HS-27A (cell line): ENCODE measurements around the gene AKNAD1.
"Not testable (repeated sequence)": the region's sequence is repeated elsewhere in the genome, so short reads cannot be mapped to it uniquely, and the experiment has no call there.

Experiments used
- DNase-seq: peaks from one replicate; pipeline ENCODE4 v3.0.0-alpha.2; 2012; ENCODE audit warnings: low read depth, missing footprints

The AKNAD1 gene

DNA sequence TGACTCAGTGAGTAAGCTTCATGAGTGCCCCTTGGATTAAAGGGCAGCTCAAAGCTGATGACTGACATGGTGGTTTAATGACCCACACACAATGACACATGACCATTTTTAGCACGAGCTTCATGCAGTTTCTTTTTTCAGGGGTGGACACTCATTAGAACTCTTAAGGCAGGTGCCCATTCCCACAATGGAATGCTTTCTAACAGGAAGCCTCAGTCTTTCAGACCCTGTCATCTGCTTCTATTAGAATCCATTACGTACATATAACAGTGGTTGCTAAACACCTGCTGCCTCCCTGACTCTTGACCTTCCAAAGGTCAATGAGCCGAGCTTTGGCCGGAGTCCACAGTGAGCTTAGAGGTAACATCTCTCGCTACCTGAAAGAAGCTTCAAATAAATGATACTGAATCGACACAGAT lies 27.4 kb downstream of the AKNAD1 start:
- DNase-seq = peak; percentile 41

DNA sequence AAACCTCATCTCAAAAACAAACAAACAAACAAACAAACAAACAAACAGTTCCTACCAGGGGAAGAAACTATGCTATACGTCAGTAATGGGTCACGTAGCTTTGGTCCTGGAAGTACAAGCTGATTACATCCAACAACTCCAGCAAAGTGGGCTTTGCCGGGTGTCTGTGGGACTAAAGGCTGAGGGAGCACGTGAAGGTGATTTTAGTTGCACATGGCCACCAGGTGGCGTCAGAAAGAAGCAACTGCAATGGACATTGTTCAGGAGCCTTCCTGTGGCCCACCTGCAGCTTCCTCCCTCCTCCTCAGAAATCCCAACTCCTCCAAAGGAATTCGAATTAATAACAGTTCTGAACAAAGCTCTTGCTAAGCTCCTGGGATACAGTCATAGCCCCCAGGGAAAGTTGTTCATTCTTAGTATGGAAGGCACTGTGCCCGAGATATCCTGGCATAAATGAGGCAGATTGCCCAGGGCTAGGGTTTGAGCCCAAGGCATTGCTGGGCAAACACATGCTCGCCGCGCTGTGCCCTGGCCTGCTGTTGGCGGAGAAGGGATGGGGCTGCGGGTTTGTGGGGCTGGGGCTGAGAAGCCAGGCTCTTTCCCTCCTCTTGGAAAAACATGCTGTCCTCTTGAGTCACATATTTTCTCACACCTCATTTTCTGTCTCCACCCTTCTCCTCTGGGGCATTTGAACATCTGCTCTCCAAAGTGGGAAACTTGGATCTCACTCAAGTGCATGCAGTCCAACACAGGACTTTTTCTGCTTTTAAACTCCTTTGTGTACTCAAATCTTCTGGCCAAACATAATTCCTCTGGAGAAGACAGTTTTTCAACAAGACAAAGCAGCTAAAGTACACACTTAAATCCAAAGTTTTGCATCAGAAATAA lies 28.6 kb downstream of the AKNAD1 start:
- DNase-seq = peak; percentile 75

DNA sequence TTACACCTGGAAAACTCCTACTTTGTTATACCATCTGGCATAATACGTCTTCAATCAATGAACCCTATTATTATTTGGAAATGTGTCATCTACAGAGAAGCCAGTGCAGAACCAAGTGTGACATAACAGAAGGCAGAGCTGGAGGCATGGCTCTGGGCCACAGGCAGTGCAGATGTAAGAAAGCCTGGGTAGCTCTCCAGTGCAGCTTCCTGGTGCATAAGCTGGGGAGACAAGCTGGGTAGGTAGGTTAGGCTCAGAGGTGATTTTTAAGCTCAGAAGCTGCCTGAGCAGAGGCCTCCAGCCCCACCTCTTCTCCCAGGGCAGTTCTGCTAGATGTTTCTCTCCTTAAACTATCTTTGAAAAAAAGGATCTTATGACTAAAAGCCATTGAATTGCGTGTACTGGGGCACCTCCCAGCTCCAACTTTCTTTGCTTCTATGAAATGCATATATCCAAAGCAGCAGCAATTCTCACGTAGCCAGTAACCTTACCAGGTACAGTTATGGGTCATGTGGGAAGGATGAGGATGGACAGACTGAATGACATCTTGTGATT lies 30.7 kb downstream of the AKNAD1 start:
- no peak for DNase-seq

DNA sequence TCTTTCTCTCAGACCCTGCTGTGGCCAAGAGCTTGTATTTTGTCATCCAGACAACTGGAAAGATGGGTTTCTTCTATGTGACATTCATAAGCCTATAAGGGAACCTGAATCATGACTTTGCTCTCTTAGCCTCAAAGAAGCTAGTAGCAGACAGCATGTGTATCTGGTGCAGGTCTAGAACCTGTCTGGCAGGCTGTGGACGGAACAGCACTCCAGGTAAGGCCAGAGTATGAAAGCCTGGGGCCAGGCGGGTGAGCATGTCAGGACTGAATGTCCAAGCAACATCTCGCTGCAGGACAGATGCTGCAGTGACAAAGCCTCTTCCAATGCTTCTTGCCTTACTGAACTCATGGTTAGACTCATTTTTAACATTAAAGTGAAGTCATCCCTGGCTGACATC lies 32.8 kb downstream of the AKNAD1 start:
- no peak for DNase-seq

DNA sequence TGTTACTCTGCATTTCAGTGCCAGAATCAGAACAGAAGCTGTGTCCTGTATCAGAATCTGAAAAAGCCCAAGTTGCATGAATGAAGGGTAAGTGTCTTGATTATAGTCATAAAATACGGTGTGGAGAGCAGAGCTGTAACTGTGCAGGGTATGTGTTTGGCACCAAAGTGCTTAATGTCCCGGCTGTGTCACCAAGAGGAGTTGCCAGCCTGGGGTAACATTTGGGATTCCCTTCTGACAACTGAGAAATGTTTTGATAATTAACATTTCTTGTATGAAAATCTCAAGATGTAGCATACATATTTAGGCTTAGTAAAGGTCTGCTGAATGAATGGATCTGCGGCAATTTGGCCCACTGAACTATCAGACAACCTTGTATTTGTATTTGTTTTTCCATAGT lies 33.3 kb downstream of the AKNAD1 start:
- no peak for DNase-seq

DNA sequence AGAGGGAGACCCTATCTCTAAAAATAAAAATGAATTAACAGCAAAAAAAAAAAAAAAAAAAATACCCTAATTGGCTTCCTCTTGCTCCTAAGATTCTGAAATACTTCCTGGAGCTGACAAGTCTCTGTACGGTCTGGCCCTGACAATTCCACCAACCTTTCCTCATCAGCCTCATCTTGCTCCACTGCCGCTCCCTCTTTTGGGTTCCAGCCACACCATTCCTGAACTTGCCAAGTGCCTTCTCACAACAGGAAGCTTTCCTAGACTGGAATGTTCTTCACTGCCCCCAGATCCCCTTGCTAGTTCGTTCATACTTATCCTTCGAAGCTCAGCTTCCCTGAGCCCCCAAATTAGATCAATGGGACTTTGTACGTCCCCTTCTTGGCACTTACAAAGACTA lies 37.0 kb downstream of the AKNAD1 start:
- DNase-seq = no peak

DNA sequence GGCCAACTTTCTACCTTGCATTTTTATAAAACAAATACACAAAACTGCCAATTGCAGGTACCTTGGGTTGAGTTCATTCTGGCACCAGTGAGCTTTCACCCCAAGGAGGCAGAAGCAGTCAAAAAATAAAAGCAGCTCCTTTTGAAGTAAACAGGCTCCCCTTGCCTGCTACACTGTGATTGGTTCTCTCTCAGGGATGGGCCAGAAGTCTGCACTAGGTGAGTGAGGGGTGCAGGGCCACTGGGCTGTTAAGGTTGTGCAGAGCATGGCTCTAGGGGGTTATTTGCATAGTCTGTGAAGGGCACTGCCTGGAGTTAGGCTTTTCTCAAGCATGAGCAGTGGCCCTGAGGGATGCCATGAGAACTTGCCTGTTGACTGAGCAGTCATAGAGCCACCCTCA lies 39.1 kb downstream of the AKNAD1 start:
- no peak for DNase-seq

DNA sequence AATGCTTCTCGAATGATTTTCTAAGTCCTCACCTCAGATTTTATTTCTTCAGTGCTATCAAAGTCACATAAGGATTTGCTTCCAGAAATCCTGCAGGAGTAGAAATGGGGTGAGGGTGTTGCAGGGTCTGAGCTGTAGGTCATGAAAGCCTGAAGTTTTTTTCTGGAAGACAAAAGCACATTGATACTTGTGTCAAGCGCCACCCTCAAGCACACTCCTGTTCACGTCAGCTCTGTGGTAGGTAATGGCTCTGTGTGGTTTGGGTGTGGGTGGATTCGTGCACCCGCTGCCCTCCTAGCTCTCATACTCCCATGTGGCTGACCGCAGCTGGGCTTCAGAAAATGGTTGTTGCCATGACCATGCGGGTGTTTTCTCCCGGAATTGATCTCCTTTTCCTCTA lies 39.9 kb downstream of the AKNAD1 start:
- DNase-seq = peak; percentile 62

DNA sequence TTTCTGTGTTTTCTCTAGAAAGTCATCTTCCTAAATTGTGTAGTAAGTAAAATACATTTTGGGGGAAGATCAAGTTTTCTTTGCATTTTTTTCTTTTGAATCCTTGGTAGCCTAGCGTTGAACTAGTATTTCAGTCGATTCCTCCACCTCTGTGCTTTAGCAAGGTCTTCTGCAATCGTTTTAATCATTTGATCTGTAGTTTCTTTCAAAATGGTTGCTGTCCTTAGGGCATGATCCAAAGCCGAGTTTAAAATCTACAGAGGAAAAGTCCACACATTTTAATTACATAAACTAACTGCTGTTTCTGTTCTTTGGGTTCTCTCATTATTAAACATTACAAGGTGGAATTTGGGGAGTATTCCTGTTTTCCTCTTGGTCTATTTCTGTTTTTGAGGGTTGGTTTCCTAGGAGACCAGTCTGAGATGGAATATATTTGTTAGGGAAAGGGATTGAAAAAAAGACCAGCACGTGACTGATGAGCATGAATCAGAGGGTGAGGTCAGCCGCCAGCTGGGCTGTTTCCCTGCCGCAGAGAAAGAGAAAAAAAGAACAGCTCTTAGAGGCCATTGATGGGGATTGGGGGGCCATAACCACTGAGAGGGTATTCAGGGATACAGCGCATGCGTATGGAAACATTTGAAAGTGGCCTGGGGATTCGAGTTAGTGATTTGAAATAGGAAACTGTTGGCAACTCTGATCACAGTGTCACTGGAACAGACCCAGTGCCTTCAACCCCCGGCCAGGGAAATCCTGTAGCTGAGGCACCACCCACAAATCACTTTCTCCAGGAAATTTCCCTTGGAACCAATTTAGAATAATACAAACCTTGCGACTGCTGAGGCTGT lies 40.6 kb downstream of the AKNAD1 start:
- DNase-seq = peak; percentile 77

DNA sequence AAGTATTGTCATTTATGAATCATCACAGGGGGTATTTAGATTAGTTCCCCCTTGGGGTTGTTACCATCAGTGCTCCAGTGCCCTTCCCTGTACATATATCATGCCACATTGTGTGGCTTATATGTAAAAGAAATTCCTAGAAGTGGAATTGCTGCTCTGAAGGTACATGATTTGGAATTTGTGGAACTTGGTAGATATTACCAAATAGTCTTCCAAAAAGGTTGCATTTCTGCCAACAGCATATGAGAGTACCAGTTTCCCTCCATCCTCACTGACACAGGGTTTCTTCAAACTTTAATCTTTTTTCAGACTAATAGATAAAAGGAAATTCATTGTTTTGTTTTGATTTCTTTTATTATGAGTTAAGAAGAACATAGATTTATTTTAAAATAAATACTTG lies 41.3 kb downstream of the AKNAD1 start:
- DNase-seq = peak; percentile 11

DNA sequence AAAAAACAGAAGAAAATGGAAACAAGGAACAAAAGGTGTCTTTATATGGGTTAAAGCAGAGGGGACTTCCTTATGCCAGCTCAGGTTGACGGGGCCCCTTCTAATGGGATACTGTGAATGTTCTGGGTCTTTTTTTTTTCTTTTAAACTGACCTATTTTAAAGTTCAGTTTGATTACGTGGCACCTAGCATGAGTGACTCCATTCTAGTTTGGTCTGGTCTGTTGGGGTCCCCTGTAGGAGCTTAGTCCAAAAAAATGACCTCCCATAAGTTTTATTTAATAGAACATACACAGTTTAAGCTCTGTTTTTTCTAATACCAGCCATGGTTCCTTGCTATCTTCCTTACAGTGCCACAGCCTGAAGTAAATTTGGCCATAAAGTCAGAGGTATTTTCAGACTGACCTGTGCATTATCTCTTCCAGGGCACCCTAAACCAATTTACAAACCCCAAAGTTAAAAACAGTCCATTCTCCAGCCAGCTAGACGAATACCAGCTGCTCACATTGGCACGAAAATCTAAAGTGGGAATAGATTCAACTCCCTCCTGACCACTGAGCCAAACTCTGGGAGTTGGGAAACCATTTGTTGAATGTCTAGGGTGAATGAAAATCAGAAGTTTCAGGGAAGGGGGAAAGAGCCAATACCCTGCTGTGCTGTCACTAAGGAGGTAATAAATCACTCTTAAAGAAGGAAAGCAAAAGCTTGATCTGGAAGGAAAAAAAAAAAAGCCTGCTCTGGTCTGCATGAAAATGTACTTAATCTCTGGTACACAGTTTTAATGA lies 42.4 kb downstream of the AKNAD1 start:
- DNase-seq = no peak

DNA sequence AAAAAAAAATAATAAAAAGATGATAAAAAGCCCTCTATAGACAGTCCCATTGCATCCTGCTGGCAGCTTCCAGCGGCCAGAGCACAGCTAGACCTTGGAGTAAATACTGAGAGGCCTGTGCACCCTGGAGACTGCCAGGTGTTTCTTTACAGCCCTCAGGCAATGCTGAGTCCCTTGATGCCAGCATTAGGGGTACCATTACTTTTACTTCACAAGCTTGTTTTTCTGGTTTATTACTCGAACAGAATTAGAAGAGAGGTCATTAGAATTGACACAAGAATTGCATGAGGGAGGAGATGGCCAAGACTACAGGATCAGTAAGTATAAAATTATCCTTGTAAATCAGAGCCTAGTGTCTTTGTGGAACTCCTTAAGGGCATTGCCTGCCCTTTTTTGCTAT lies 43.6 kb downstream of the AKNAD1 start:
- no peak for DNase-seq

DNA sequence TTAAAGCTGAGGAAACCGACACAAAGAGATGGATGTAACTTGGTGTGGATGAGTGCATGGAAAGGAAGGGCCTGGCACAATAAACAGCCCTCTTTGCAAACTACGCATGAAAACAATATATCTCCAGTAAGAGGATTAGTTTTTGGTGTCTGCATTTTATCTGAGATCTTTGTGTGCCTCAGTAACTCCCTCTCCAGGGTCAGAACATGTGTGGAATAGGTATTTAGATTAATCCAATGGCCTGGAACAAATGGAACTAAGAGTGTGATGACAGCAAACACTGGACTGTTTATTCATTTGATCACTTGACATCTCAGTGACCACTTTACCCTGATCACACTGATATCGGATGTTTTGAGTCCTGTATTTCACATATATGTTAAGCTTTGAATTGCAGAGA lies 45.3 kb downstream of the AKNAD1 start:
- DNase-seq = no peak

DNA sequence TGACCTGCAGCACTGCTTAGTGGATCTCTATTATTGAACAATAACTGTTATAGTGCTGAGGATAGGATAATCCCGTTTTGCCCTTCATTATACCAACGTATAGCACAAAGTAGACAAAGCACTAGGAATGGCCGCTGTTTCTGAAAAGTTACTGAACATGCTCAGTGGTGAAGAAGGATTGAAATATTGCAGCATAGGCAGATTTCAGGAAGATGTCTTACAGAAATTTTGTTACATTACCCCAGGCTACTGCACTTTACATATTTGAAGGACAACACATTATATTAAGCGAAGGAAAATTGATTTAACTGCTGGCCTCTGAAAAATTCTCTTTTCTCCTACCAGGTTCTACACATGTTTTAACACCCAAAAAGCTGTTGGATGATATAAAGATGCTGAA lies 48.5 kb downstream of the AKNAD1 start:
- no peak for DNase-seq

DNA sequence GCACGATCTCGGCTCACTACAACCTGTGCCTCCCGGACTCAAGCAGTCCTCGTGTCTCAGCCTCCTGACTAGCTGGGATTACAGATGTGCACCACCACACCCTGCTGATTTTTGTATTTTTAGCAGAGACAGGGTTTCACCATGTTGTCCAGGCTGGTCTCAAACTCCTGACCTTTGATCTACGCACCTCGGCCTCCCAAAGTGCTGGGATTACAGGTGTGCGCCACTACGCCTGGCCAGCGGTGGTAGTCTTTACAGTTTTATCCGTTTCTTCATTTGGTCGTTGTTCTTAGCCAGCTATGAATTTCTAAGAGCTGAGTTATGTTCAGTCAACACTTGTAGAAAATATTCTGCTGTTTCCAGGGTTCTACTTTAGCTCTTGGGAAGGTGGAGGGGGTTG lies 53.3 kb downstream of the AKNAD1 start:
- DNase-seq = no peak

DNA sequence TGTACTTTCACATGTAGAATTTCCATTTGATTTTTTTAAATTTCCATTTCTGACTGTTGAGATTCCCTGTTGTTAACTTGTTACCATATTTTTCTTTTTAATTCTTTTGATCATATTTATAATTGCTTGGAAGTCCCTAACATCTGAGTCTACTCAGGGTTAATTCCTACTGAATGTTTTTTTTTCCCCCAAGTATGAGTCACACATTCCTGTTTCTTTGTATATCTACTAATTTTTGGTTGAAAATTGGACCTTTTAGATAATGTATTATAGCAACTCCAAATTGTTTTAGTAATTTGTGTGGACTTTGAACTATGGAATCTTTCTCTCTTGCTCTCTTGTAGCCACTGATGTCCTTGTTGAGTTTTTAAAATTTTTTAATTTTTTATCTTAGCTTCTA lies 55.8 kb downstream of the AKNAD1 start:
- DNase-seq = peak; percentile 36

DNA sequence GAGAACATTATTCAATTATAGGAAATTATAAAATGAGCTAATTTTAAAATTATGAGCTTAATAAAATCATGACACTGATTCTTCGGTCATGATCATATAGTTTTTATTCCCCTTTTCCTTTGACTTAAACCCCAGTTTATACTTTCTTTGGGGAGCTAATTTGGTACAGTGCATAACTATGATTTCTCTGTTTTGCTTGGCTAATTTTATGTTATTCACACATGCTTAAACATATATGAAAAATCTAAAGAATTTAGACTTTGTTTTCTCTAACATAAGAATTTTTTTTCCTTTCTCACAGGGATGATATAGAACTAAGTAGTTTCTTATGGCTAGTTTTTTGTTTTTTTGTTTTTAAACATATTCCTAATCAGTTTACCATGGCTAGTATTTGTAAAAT lies 57.9 kb downstream of the AKNAD1 start:
- DNase-seq = no peak

DNA sequence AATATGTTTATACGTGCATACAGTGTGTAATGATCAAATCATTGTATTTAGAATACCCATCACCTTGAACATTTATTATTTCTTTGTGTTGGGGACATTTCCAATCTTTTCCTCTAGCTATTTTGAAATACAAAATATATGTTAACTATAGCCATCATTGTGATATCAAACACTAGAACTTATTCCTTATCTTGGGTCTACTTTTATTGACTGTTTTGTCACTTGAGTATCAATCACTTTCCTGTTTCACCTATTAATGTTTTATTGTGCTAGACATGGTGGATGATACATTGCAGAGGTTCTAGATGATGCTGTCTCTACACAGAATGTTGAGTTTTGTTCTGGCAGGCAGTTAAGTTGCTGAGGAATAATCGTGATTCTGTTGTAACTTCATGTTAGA lies 64.5 kb downstream of the AKNAD1 start:
- DNase-seq = no peak

DNA sequence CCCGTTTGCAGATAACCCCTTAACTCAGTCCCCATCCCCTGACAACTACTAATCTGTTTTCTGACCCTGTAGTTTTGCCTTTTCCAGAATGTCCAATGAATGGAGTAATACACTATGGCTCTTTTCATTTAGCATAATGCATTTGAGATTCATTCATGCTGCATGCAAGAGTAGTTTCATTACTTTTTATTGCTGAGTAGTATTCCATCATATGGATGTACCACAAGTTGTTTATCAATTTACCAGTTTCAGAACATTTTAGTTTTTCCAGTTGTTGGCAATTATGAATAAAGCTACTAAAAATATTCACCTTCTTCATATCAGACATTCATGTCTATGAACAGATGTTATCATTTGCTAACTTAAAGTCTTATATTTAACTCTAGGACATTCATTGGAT lies 65.1 kb downstream of the AKNAD1 start:
- DNase-seq = no peak

DNA sequence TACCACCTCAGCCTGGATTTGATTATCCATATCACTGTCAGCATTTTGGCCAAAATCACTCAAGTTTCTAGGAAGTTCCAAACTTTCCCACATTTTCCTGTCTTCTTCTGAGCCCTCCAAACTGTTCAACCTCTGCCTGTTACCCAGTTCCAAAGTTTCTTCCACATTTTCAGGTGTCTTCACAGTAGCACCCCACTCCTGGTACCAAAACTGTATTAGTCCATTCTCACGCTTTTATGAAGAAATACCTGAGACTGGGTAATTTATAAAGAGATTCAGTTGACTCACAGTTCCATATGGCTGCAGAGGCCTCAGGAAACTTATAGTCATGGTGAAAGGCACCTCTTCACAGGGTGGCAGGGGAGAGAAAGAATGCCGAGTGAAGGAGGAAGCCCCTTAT lies 71.0 kb downstream of the AKNAD1 start:
- DNase-seq = no peak

DNA sequence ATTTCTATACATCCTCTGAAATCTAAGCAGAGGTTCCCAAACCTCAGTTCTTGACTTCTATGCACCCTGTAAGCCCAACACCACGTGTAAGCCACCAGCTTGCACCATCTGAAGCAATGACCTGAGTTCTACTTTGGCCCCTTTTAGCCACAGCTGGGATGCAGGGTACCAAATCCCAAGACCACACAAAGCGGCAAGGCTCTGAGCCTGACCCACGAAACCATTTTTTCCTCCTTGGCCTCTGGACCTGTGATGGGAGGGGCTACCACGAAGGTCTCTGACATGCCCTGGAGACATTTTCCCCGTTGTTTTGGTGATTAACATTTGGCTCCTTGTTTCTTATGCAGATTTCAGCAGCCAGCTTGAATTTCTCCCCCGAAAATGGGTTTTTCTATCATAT lies 71.6 kb downstream of the AKNAD1 start:
- no peak for DNase-seq

DNA sequence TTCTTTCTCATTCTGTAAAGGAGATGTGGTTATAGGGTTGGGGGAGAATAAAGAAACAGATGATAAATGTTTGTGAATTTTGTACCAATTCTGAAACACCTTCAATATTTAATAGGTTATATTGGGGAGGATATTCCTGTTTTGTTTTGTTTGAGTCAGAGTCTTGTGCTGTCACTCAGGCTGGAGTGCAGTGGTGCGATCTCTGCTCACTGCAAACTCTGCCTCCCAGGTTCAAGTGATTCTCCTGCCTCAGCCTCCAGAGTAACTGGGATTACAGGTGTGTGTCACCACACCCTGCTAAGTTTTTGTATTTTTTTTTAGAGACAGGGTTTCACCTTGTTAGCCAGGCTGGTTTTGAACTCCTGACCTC lies 75.3 kb downstream of the AKNAD1 start:
- DNase-seq = not testable (repeated sequence)
